Measurements from ENCODE around the gene ZXDA. TPM values are rescaled to one million over a fixed set of nuclear protein-coding genes. Genes with fewer than 3 reads are reported as not detected.

The ZXDA gene
- total RNA-seq, 1 donor from 2014 or later: 3.3 TPM

- no peak for DNase-seq (ENCODE audit: low spot score)
Observed at GRCh38 chrX:57899064-57899463, 11.2 kb downstream of the ZXDA start.

- no peak for DNase-seq (ENCODE audit: low spot score)
Observed at GRCh38 chrX:57871463-57871862, 38.8 kb downstream of the ZXDA start.

Other genes with a start within 250 kb of the ZXDA start
- not detected for gene NLRP2B, start 230.2 kb downstream of the ZXDA start, total RNA-seq